Measurements from ENCODE around the gene OLFML3.

OLFML3 gene

DNA sequence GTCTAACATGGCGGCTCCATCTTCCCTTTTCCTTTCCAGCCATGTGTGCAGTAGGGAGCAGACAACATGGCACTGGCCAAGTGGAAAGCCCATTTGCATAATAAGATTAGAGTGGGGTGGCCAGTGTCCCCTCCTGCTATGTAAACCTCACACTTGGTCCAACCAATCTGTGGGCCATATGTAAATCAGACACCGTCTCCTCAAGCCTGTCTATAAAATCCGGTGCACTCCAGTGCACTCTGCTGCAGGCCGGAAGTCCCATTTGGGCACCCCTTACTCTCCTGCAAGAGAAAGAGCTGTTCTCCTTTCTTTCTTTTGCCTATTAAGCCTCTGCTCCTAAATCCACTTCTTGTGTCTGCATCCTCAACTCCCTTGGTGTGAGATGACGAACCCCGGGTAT is 44.1 kb downstream of the OLFML3 start:
- no peak for FAIRE-seq
- DNase-seq (ENCODE audit: insufficient read length, low spot score) = no peak

DNA sequence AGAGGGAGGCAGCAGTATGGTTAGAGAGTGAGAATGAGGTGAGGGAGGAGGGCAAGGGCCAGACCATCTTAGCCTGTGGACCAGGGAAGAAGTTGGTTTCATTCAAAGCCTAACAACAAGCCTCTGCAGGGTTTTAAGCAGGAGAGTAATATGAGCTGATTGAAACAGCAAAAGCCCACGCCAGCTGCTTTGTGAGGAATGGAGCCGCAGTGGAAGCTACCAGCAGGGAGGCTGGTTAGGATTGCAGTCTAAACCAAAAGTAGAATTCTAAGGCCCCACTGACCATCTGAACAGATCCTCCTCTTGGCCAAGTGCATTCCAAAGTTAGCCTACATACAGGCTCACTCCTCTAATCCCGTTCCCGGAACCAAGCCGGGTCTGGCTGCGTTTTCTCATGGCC is 44.8 kb downstream of the OLFML3 start:
- no peak for FAIRE-seq
- no peak for DNase-seq (ENCODE audit: insufficient read length, low spot score)

DNA sequence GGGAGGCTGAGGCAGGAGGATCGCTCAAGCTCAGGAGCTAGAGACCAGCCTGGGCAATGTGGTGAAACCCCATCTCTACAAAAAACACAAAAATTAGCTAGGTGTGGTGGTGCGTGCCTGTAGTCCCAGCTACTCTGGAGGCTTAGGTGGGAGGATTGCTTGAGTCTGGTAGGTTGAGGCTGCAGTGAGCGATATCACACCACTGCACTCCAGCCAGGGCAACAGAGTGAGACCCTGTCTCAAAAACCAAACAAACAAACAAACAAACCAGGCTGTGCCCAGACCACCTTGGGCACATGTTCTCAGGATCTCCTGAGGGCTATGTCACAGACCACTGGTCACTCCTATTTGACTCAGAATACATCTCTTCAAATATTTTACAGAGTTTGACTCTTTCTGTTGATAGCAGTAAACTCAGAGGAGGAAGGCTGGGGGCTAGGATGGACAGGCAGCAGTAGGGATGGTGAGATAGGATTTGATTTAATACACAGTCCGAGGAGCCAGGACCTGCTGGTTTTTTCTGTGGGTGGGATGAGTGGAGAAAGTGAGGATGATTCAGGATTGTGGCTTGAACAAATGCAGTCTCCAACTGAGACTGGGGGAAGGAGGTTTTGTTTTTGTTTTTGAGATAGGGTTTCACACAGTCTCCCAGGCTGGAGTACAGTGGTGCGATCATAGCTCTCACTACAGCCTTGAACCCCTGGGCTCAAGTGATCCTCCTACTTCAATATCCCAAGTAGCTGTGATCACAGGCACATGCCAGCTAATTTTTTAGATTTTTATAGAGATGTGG is 46.5 kb downstream of the OLFML3 start:
- no peak for DNase-seq (ENCODE audit: insufficient read length, low spot score)
- no peak for FAIRE-seq

DNA sequence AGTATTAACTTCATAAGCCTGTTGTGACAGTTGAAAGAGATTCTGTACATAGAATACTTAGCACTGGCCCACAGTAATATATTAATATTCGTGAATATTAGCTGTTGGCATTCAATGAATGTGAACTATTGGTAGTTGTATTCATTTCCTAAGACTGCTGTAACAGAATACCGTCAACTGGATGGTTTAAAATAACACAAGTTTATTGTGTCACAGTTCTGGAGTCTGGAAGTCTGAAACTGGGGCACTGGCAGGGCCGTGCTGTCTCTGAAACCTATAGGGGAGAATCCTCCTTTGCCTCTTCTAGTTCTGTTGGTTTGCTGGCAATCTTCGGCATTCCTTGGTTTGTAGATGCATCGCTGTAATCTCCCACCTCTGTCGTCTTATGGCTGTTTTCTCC is 47.5 kb downstream of the OLFML3 start:
- FAIRE-seq = no peak

More for the DNA sequence above, 47.5 kb downstream of the OLFML3 start:
- DNase-seq (ENCODE audit: insufficient read length, low spot score) = no peak

Data from GM19239 (cell line).